Right cardiac atrium (tissue), 5 donors: Measurements from ENCODE around the gene ZNF20. TPM values are rescaled to one million over a fixed set of nuclear protein-coding genes. Genes with fewer than 3 reads are reported as not detected.
"Not testable (repeated sequence)": the region's sequence is repeated elsewhere in the genome, so short reads cannot be mapped to it uniquely, and the experiment has no call there.

Experiments used
- ATAC-seq, 2 donors: fragments of 200-7000 bp; cut with Tn5 transposase; one replicate each; pipeline versions ENCODE4 v1.8.0 to v1.9.1; 2020; ENCODE audit warnings: moderate library complexity in 2 of 2, mild to moderate bottlenecking in 1 of 2
- DNase-seq, 3 donors: peaks; one replicate each; pipeline ENCODE4 v3.0.0-alpha.2; 2020
- H3K27ac ChIP-seq: one replicate; pipeline ENCODE4 v1.5.1; 2013; ENCODE audit warnings: mild to moderate bottlenecking, low read length, control low read depth, moderate library complexity
- H3K27me3 ChIP-seq: one replicate; pipeline ENCODE4 v1.6.1; 2013; ENCODE audit not compliant: control insufficient read depth, insufficient read depth
- H3K4me1 ChIP-seq: one replicate; pipeline ENCODE4 v1.6.1; 2013; ENCODE audit warnings: low read length; ENCODE audit not compliant: control insufficient read depth, insufficient read depth
- H3K4me3 ChIP-seq: one replicate; pipeline ENCODE4 v1.5.1; 2013; ENCODE audit warnings: low read length, control low read depth
- H3K9me3 ChIP-seq: one replicate; pipeline ENCODE4 v1.6.1; 2013; ENCODE audit warnings: low read length; ENCODE audit not compliant: control insufficient read depth
- WGBS: extraction: QIAGEN DNeasy Blood & Tissue Kit; methylation state at CpG from one replicate; pipeline ENCODE4 v1.1.7; 2013; 5-methylcytosine and 5-hydroxymethylcytosine counted together
- intact Hi-C, 4 donors: fragments of 100-400 bp; cut with DNase I; formaldehyde crosslinking; loops; one replicate each; pipeline versions ENCODE4 v1.11.0 to v1.14.0; 2022 to 2023
- polyA plus RNA-seq: library from polyadenylated mRNA; stranded (reverse); fragments of 200-250 nt; gene quantifications from one replicate; pipeline ENCODE4 v1.2.3, GENCODE V29; 2013
- total RNA-seq, 4 donors: library from RNA; stranded (reverse); fragmentation: NEBNext Ultra II Directional; extraction: Animal tissue kit (Norgen Biotek cat#: 25700); gene quantifications; one replicate each; pipeline ENCODE4 v1.2.1, GENCODE V29; 2021
- donor health status: healthy with polysubstance abuse.
- donor health status: DM: no; HTN: yes; CAD: no.
- donor health status: DM: no; HTN: no; CAD: no.
- donor health status: DM: no; HTN: yes; CAD: no; lungs with severe emphysema.
- donor health status: DM: yes; HTN: yes; CAD: no.

The ZNF20 gene
- total and polyA plus RNA-seq, 5 donors, result 0.42 to 2.5 (median 2.0) TPM

- WGBS, result 95% methylated on average over 8 of the region's 8 CpGs
- intact Hi-C loops, result no loop called here
These were observed 27.4 kb downstream of the ZNF20 start for GRCh38 chr19:12112701-12113100.

DNA sequence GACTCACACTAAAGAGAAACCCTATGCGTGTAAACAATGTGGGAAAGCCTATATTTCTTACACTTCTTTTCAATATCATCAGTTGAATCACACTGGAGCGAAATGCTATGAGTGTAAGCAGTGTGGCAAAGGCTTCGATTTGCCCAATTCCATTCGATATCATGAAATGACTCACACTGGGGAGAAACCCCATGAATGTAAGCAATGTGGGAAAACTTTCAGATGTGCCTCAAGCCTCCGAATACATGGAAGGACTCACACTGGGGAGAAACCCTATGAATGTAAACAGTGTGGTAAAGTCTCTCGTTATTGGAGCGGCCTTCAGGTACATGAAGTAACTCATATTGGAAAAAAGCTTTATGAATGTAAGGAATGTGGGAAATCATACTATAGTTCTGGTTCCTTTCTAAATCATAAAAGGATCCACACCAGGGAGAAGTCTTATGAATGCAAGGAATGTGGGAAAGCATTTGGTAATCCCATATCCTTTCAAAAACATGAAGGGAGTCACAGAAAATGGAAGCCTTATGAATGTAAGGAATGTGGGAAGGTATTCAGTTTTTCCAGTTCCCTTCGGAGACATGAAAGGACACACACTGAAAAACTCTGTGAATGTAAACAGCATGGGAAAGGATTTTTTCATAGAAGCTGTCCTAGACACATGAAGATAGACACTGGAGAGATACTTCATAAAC, 28.1 kb downstream of the ZNF20 start:
- DNase-seq (no peak), ATAC-seq (no peak)
- 94% methylated on average over 8 of the region's 8 CpGs for WGBS
- Histone ChIP-seq H3K9me3 (no peaks in the 10 kb centered on the region), H3K4me1 (no peaks in the 10 kb centered on the region), H3K27ac (no peak overlapping the region), H3K4me3 (no peak overlapping the region), H3K27me3 (no peaks in the 10 kb centered on the region)
- intact Hi-C loops, result no loop called here

More at GRCh38 chr19:12112701-12113100, 27.4 kb downstream of the ZNF20 start:
- ATAC-seq, result no peak
- H3K27me3 ChIP-seq, result no peaks in the 10 kb centered on the region
- DNase-seq, result no peak
- H3K4me1 ChIP-seq, result no peaks in the 10 kb centered on the region
- H3K27ac ChIP-seq, result no peak overlapping the region
- H3K4me3 ChIP-seq, result no peak overlapping the region
- no peaks in the 10 kb centered on the region for H3K9me3 ChIP-seq

DNA sequence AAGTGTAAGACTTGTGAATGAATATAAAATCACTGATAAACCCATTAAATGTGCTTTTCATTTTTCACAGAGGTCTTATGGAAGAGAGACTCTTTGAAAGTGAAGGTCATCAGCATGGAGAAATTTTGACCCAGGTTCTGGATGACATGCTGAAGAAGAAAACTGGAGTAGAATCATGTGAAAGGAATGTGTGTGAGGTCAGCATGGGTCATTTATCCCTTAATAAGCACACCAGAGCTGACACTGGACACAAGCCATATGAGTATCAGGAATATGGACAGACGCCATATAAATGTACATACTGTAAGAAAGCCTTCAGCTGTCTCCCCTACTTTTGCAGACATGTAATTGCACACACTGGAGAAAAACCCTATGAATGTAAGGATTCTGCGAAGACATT, 29.0 kb downstream of the ZNF20 start:
- Histone ChIP-seq H3K27me3 (no peaks in the 10 kb centered on the region), H3K27ac (no peak overlapping the region), H3K4me3 (no peak overlapping the region), H3K4me1 (no peaks in the 10 kb centered on the region), H3K9me3 (no peaks in the 10 kb centered on the region)
- 41% methylated on average over 2 of the region's 2 CpGs for WGBS
- no peak for DNase-seq
- intact Hi-C loops, result no loop called here
- no peak for ATAC-seq

DNA sequence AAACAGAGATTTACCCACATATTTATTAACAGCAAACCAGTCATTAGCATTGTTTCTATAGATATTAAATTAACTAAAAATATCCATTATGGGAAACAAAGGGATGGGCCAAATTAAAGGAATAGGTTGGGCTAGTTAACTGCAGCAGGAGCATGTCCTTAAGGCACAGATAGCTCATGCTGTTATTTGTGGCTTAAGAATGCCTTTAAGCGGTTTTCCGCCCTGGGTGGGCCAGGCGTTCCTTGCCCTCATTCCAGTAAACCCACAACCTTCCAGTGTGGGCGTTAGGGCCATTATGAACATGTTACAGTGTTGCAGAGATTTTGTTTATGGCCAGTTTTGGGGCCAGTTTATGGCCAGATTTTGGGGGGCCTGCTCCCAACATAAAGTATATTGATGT, 36.2 kb downstream of the ZNF20 start:
- H3K27ac ChIP-seq, H3K4me3 ChIP-seq, DNase-seq, ATAC-seq, H3K9me3 ChIP-seq, H3K4me1 ChIP-seq, intact Hi-C loops, H3K27me3 ChIP-seq: not testable (repeated sequence)
- 98% methylated on average over 4 of the region's 4 CpGs for WGBS

GRCh38 chr19:12098040-12098439, 42.1 kb downstream of the ZNF20 start:
- WGBS, result 89% methylated on average over 9 of the region's 9 CpGs
- Histone ChIP-seq H3K4me1 (no peaks in the 10 kb centered on the region), H3K27ac (no peak overlapping the region), H3K4me3 (no peak overlapping the region), H3K27me3 (no peaks in the 10 kb centered on the region), H3K9me3 (no peaks in the 10 kb centered on the region)
- intact Hi-C loops, result no loop called here
- DNase-seq, result no peak
- ATAC-seq, result no peak

DNA sequence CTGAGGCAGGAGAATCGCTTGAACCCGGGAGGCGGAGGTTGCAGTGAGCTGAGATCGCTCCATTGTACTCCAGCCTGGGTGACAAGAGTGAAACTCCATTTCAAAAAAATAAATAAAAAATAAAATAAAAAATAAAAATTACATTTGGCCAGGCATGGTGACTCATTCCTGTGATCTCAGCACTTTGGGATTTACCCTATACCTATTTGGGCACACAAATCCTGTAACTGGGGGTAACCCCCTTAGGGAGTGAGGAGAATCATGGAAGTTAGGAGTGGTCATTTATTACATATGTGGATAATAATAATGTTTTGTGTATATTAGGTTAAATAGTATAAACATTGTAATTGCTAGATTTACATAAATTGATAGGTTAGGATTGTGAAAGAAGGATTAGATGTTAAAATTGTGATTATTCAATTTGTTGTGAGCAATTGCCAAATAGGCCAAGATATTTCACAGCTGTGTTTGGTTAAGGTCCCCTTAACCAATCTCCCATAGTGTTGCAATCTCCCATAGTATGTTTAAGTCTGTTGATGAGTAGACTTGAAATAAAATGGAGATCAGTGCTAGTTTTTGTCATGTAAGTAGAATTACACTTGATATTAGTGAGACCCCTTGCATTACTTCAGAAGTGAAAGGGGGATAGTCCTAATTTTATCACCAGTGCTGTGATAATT, 44.9 kb downstream of the ZNF20 start:
- intact Hi-C loops, result no loop called here
- Histone ChIP-seq H3K27me3 (no peaks in the 10 kb centered on the region), H3K9me3 (no peaks in the 10 kb centered on the region), H3K4me3 (no peak overlapping the region), H3K27ac (no peak overlapping the region), H3K4me1 (no peaks in the 10 kb centered on the region)
- WGBS, result 99% methylated on average over 4 of the region's 4 CpGs
- ATAC-seq (no peak), DNase-seq (no peak)

DNA sequence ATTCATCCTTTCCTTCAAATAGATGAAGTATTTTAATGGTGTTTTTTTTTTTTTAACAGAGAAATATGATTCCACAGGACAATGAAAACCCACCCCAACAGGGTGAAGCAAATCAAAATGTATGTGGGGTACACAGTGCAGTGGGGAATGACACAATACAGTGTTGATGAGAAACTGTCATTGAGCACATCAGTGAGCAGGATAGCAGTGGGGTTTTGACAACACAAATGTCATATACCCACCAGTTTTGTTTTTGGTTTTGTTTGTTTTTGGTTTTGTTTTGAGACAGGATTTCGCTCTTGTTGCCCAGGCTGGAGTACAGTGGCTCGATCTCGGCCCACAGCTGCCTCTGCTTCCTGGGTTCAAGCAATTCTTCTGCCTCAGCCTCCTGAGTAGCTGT, 46.4 kb downstream of the ZNF20 start:
- intact Hi-C loops, result loop anchor here in 1 of 4 donors (5.0 kb wide), 1 partner anchor 49 kb away; the partner anchor contains the start of gene ZNF20
- DNase-seq, result no peak
- no peaks in the 10 kb centered on the region for H3K27me3 ChIP-seq

DNA sequence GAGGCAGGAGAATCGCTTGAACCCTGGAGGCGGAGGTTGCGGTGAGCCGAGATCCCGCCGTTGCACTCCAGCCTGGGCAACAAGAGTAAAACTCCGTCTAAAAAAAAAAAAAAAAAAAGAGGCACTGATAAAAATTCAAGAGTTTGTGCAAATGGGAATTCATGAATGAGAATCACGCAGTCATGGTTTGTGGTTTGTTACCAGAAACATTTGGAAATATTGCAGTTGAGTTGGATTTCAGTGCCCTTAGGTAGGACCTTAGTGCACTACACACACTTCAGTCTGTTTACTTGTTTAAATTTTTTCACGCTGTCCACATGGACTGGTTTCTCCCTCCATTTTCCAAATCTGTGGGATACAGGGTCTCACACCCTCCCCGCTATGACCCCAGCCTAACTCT, 47.2 kb downstream of the ZNF20 start:
- intact Hi-C loops, result loop anchor here in 1 of 4 donors (5.0 kb wide), 1 partner anchor 49 kb away; the partner anchor contains the start of gene ZNF20
- 28% methylated on average over 10 of the region's 10 CpGs for WGBS
- no peak for ATAC-seq
- peak overlapping the region; percentile 67 for H3K4me3 ChIP-seq
- no peaks in the 10 kb centered on the region for H3K4me1 ChIP-seq
- no peaks in the 10 kb centered on the region for H3K9me3 ChIP-seq
- no peak for DNase-seq
- no peak overlapping the region for H3K27ac ChIP-seq
- no peaks in the 10 kb centered on the region for H3K27me3 ChIP-seq

More for the DNA sequence above, 46.4 kb downstream of the ZNF20 start:
- no peak overlapping the region for H3K27ac ChIP-seq
- no peaks in the 10 kb centered on the region for H3K9me3 ChIP-seq
- no peak for ATAC-seq
- no peaks in the 10 kb centered on the region for H3K4me1 ChIP-seq
- WGBS, result 100% methylated on average over 3 of the region's 3 CpGs
- no peak overlapping the region for H3K4me3 ChIP-seq

DNA sequence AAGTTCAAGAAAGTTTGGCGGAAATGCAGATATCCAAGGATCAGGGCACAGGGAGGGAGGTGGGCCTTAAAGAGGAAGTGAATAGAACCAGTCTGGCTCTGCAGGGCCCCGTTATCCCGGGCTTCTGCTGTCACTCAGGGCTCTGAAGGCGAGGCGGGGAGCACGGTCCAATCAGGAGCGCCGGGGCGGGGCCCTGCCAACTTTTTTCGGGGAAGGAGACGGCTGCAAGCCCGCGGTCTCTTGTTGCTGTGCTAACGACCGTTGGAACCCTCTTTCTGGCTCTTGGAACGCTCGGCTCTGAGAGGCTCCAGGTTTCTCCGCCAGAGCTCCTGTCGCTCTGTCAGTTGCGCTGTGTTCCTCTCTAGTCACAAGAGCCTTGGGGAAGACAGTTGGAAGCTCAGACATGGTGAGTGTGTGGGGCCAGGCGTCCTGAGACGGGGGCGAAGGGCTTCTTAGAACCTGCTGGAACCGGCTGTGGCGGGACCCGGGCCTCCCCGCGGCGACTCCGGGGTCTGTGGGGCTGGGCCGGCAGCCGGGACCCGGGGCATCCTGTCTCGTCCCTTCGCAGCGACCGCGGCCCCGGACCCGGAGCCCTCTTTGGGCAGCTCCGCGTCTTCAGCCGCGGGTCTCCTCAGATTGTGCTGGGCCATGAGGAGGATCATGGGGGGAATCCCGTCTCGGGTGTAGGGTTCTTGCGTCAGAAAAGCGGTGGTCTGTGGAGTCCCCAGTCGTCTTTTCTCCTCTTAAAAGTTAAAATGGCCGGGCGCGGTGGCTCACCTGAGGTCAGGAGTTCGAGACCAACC, 47.9 kb downstream of the ZNF20 start:
- intact Hi-C loops, result loop anchor here in 1 of 4 donors (5.0 kb wide), 1 partner anchor 50 kb away; the partner anchor contains the start of gene ZNF20
- Histone ChIP-seq H3K27me3 (no peaks in the 10 kb centered on the region), H3K4me3 (peak overlapping the region; percentile 67), H3K9me3 (no peaks in the 10 kb centered on the region), H3K27ac (peak overlapping the region; percentile 38), H3K4me1 (no peaks in the 10 kb centered on the region)
- peak; percentile 99 for ATAC-seq
- DNase-seq, result peak; percentile 92 to 96 (median 95)
- WGBS, result under 1% methylated on average over 53 of the region's 53 CpGs

DNA sequence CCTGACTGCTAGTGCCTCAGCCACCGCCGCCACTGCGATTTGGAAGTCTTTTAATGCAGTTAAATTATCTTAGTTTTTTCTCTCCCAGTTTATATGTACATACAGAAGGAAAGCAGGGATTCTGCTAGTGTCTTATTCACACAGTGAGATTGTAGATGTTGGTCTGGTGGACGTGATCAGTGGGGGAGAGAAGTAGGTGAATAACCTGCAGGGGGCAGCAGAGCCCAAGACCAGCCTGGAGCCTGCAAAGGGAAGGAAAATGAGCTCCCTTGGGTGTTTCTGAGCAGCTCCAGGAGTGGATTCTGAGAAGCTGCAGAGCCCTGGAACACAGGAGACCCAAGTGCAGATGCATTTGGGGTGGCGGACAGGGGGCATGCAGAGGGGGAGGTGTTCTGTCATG, 49.3 kb downstream of the ZNF20 start:
- no peak overlapping the region for H3K27ac ChIP-seq

More for the DNA sequence above, 49.3 kb downstream of the ZNF20 start:
- ATAC-seq (peak; percentile 32 to 65), DNase-seq (peak; percentile 63 to 82 (median 72))
- H3K9me3 ChIP-seq, result no peaks in the 10 kb centered on the region
- no peaks in the 10 kb centered on the region for H3K4me1 ChIP-seq
- intact Hi-C loops, result loop anchor here in 1 of 4 donors (5.0 kb wide), 1 partner anchor 51 kb away; the partner anchor contains the start of gene ZNF20
- H3K27me3 ChIP-seq, result no peaks in the 10 kb centered on the region
- H3K4me3 ChIP-seq, result no peak overlapping the region
- WGBS, result 48% methylated on average over 5 of the region's 5 CpGs
